Stimulated activated naive CD8-positive, alpha-beta T cell treated with anti-CD3 and anti-CD28 coated beads, Interleukin-15, amount 100 ng/mL, for 72 hours (primary cell): ENCODE measurements around the gene SYT13.
"Not testable (repeated sequence)": the region's sequence is repeated elsewhere in the genome, so short reads cannot be mapped to it uniquely, and the experiment has no call there.

Experiments
- ATAC-seq: fragments of 150-1000 bp; cut with Tn5 transposase; 2 replicates; pipeline ENCODE4 v1.10.0; 2021; ENCODE audit warnings: mild to moderate bottlenecking, moderate library complexity
- DNase-seq, 2 donors: peaks; one replicate each; pipeline ENCODE4 v3.0.0; 2021 to 2022
- H3K27ac Mint-ChIP-seq, 2 donors: one replicate each; pipeline ENCODE4 v1.8.0; 2022; ENCODE audit warnings: mild to moderate bottlenecking in 2 of 2, mixed read lengths in 2 of 2, moderate library complexity in 2 of 2
- H3K27me3 Mint-ChIP-seq: one replicate; pipeline ENCODE4 v1.8.0; 2022; ENCODE audit warnings: mixed read lengths
- H3K4me1 Mint-ChIP-seq: one replicate; pipeline ENCODE4 v1.8.0; 2022; ENCODE audit warnings: mild to moderate bottlenecking, mixed read lengths
- H3K4me3 Mint-ChIP-seq, 2 donors: one replicate each; pipeline ENCODE4 v1.8.0; 2022; ENCODE audit warnings: mild to moderate bottlenecking in 2 of 2, mixed read lengths in 2 of 2, moderate library complexity in 1 of 2
- H3K9me3 Mint-ChIP-seq, 2 donors: one replicate each; pipeline ENCODE4 v1.8.0; 2022; ENCODE audit warnings: mixed read lengths in 2 of 2

Gene SYT13

DNA sequence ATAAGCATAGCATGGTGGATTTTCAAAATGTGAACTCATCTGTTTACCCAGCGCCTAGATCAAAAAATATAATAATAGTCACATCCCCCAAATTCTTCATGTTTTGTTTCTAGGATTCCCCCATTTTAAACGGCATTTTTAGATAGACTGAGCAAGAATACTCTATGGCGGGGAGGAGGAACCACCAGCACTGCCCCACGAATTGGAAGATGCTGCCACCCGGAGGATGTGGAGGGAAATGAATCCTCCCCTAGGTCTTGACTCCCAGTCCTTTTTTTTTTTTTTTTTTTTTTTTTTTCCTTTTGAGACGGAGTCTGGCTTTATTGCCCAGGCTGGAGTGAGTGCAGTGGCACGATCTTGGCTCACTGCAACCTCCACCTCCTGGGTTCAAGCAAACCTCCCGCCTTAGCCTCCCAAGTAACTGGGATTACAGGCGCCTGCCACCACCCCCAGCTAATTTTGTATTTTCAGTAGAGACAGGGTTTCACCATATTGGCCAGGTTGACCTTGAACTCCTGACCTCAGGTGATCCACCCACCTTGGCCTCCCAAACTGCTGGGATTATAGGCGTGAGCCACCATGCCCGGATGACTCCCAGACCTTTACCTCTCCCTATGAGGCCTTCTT, 7.5 kb upstream of the SYT13 start:
- H3K9me3 Mint-ChIP-seq, H3K4me3 Mint-ChIP-seq, H3K4me1 Mint-ChIP-seq: not testable (repeated sequence)
- Mint-ChIP-seq H3K27me3 (peaks cover 68% of the 10 kb centered on the region), H3K27ac (peak overlapping the region; percentile 2 to 36)
- peak; percentile 58 to 62 for DNase-seq
- peak; percentile 87 for ATAC-seq

GRCh38 chr11:45290586-45290985, 4.4 kb upstream of the SYT13 start:
- peaks cover under 1% of the 10 kb centered on the region for H3K4me1 Mint-ChIP-seq
- no peak for ATAC-seq

GRCh38 chr11:45289369-45289768, 3.2 kb upstream of the SYT13 start:
- Mint-ChIP-seq H3K4me1 (peaks cover 4% of the 10 kb centered on the region), H3K4me3 (no peak overlapping the region), H3K27ac (no peak overlapping the region), H3K27me3 (peaks cover 93% of the 10 kb centered on the region), H3K9me3 (peaks cover 0 to 7% of the 10 kb centered on the region in 2 donors)
- ATAC-seq (no peak), DNase-seq (no peak)

More at GRCh38 chr11:45290586-45290985, 4.4 kb upstream of the SYT13 start:
- H3K27ac Mint-ChIP-seq, result no peak overlapping the region
- H3K27me3 Mint-ChIP-seq, result peaks cover 85% of the 10 kb centered on the region
- H3K4me3 Mint-ChIP-seq, result no peak overlapping the region
- peaks cover 0 to 7% of the 10 kb centered on the region in 2 donors for H3K9me3 Mint-ChIP-seq
- no peak for DNase-seq

DNA sequence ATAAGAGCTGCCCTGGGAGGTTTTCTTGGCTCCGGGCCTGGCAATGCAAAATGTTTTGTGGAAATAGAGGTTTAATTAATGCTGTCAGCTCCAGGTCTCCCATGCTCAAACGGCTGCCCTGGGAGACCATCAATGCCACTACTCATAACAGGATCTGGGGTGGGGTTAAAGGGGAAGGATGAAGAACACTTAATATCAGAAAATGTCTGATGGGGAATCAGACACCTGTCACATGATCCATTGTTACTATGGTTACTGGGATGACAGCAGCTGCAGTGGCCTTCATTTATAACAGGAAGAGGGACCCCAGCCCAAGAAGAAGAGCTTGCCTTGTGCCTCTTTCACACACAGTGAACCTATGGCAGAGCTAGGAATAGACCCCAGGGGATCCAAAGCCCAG, 2.2 kb upstream of the SYT13 start:
- DNase-seq (no peak), ATAC-seq (no peak)
- Mint-ChIP-seq H3K27me3 (peaks cover 95% of the 10 kb centered on the region), H3K4me1 (peaks cover 4% of the 10 kb centered on the region), H3K9me3 (peaks cover 0 to 7% of the 10 kb centered on the region in 2 donors), H3K4me3 (no peak overlapping the region), H3K27ac (no peak overlapping the region)

DNA sequence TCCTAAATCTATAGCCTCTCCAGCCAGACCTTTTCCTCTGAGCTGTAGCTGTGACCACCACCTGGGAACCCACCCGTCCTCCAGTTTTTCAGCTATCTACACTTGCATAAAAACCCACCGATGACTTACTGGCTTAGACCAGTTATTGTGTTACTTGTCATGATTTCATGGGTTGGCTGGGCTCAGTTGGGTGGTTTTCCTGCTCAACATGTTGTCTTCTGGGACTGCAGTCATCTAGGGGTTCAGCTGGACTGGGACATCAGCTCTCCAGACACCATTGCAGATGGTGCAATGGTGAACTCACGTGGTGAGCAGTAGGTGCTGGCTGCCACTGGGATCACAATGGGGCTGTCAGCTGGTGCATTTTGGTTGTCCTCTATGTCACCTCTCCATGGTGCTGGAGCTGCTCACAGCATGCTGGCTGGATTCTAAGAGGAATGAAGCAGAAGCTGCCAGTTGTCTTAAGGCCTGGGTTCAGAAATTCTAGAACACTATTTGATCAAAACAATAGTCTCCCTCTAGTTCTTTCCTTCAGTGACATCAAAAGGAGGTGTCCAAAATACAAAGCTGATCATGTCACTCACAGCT, 1.3 kb upstream of the SYT13 start:
- DNase-seq (no peak), ATAC-seq (no peak)
- H3K27me3 Mint-ChIP-seq, result peaks cover 91% of the 10 kb centered on the region

DNA sequence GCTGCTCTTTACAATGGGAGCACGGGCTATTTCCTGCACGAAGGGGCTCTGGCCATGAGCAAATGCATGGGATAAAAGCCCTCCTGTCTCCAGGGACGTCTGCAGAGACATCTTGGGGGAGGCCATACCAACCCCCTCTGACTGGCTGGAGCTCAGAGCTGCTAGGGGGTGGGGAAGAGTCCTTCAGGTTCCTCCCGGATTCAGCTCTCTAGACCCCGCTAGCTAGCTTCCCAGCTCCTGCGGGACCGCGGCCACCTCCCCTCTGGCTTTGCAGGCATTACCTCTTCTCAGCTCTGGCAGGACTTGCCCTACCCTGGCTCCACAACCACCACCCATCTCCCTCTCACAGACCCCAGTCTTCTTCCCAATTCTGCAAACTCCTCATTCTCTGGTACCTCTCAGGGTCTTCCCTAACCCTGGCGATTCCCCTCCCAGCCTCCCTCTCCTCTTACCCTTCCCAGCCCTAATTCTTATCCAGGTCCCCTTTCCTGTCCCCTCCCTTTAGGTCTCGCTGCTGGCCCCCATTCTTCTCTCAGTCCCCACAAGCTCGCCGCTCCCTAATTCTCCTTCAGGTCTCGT, 802 bp downstream of the SYT13 start:
- peaks cover 0 to 7% of the 10 kb centered on the region in 2 donors for H3K9me3 Mint-ChIP-seq
- no peak for DNase-seq
- no peak overlapping the region for H3K4me3 Mint-ChIP-seq
- H3K27me3 Mint-ChIP-seq, result peaks cover 83% of the 10 kb centered on the region
- peaks cover 4% of the 10 kb centered on the region for H3K4me1 Mint-ChIP-seq
- ATAC-seq, result no peak
- H3K27ac Mint-ChIP-seq, result no peak overlapping the region

More for the DNA sequence above, 1.3 kb upstream of the SYT13 start:
- peaks cover 4% of the 10 kb centered on the region for H3K4me1 Mint-ChIP-seq
- H3K27ac Mint-ChIP-seq, result no peak overlapping the region
- H3K4me3 Mint-ChIP-seq, result no peak overlapping the region
- peaks cover 0 to 7% of the 10 kb centered on the region in 2 donors for H3K9me3 Mint-ChIP-seq

- H3K27ac Mint-ChIP-seq, result no peak overlapping the region
- DNase-seq (no peak), ATAC-seq (no peak)
- peaks cover 65% of the 10 kb centered on the region for H3K27me3 Mint-ChIP-seq
- no peak overlapping the region for H3K4me3 Mint-ChIP-seq
- peaks cover 4% of the 10 kb centered on the region for H3K4me1 Mint-ChIP-seq
- peaks cover 6 to 13% of the 10 kb centered on the region in 2 donors for H3K9me3 Mint-ChIP-seq
Observed at GRCh38 chr11:45282081-45282480, 4.1 kb downstream of the SYT13 start.

DNA sequence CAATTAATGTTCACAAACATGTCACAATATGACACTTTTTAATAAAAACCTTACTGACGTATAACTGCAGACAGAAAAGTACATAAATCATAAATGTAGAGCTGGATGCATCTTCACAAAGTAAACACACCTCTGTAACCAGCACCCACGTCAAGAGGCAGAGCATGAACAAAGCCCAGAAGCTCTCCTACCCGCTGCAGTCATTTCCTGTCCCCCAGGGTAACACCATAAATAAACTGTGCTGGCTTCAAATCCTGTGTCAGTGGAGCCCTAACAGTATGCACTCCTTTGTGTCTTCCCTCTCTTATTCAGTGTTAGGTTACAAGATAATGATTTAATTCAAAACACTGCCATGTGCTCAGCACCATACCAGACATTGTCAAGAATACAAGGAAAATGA, 5.7 kb downstream of the SYT13 start:
- H3K27me3 Mint-ChIP-seq, result peaks cover 56% of the 10 kb centered on the region
- H3K9me3 Mint-ChIP-seq, result peaks cover 6 to 7% of the 10 kb centered on the region in 2 donors
- no peak overlapping the region for H3K27ac Mint-ChIP-seq
- H3K4me1 Mint-ChIP-seq, result peaks cover 3% of the 10 kb centered on the region
- DNase-seq (no peak), ATAC-seq (no peak)
- no peak overlapping the region for H3K4me3 Mint-ChIP-seq

DNA sequence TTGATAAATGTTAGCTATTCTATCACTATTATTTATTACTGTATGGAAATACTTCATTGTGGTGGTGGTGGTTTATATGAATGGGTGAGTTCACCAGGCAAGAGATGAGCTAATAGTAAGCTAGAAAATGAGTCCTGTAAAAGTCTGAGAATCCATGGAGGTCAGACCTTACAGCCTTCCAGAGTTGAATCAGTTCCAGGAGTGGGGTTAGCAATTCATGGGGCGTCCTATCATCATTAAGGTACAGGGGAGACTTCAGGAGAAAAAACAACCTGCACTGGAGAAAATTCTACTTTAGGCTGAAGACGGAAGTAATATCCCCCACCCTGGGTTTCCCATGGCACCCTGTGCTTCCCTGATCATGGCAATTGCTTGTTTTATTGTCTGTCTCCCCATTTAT, 6.5 kb downstream of the SYT13 start:
- H3K27me3 Mint-ChIP-seq, result peaks cover 56% of the 10 kb centered on the region
- no peak overlapping the region for H3K4me3 Mint-ChIP-seq
- DNase-seq (no peak), ATAC-seq (no peak)
- H3K4me1 Mint-ChIP-seq, result no peaks in the 10 kb centered on the region
- no peak overlapping the region for H3K27ac Mint-ChIP-seq
- H3K9me3 Mint-ChIP-seq, result peaks cover 6 to 7% of the 10 kb centered on the region in 2 donors

DNA sequence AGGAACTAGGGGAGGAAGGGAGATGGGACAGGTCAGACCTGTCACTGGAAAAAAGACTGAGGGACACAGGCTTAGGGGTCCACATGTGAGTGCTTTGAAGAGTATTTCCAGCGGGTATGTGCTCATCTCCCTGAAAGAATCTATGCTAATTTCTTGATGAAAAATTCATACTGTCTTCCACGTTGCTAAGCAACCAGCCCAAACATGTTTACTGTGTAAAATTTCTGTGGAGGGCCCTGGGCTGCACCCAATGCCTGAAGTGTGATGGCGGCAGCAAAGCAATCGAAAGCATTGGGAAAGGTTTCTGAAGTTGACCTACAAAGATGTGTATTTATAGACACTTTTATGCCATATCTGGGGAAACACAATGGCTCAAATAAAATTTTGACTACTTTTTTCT, 7.4 kb downstream of the SYT13 start:
- no peak overlapping the region for H3K4me3 Mint-ChIP-seq
- ATAC-seq (no peak), DNase-seq (no peak)
- H3K27me3 Mint-ChIP-seq, result peaks cover 53% of the 10 kb centered on the region
- H3K4me1 Mint-ChIP-seq, result no peaks in the 10 kb centered on the region
- peaks cover 6 to 7% of the 10 kb centered on the region in 2 donors for H3K9me3 Mint-ChIP-seq
- no peak overlapping the region for H3K27ac Mint-ChIP-seq

DNA sequence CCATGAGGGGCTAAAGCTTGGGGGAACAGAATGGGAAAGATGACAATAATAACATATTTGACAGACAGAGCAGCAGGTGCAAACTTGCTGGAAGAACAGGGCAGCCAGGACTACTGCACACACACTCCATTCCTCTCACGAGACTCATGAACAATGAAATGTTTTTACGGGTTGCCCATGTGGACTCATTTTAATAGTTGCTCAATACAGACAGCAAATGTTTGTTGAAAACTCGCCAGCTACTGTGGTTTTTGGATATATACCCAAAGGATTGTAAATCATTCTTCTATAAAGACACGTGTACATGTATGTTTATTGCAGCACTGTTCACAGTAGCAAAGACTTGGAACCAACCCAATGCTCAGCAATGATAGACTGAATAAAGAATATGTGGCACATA, 10.3 kb downstream of the SYT13 start:
- H3K27me3 Mint-ChIP-seq, result peaks cover 62% of the 10 kb centered on the region
- no peak overlapping the region for H3K4me3 Mint-ChIP-seq
- no peak for ATAC-seq
- no peak overlapping the region for H3K27ac Mint-ChIP-seq
- H3K9me3 Mint-ChIP-seq, result peaks cover 7 to 10% of the 10 kb centered on the region in 2 donors
- no peaks in the 10 kb centered on the region for H3K4me1 Mint-ChIP-seq
- no peak for DNase-seq

- ATAC-seq (no peak), DNase-seq (no peak)
- H3K27me3 Mint-ChIP-seq, result peaks cover 59% of the 10 kb centered on the region
- H3K4me1 Mint-ChIP-seq, result no peaks in the 10 kb centered on the region
- no peak overlapping the region for H3K4me3 Mint-ChIP-seq
- H3K9me3 Mint-ChIP-seq, result peaks cover 0 to 4% of the 10 kb centered on the region in 2 donors
- H3K27ac Mint-ChIP-seq, result no peak overlapping the region
Observed at GRCh38 chr11:45274206-45274605, 11.9 kb downstream of the SYT13 start.

DNA sequence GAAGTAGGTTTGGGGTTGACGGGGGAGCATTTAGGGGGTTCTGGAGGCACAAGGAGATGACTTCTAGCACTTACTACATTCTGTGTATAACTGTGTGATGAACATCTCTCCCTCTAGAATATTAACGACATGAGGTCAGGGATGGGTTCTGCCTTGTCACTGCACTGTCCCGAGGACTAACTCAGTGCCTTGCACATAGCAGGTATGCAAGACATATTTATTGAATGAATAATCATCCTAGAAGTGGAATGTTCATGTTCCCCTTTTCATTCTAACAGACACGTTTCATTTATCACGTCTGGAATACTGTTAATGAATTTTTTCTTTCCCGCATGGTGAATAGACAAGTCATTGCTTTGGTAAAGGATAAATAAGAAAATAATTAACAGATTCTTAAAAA, 12.6 kb downstream of the SYT13 start:
- ATAC-seq, result no peak
- H3K9me3 Mint-ChIP-seq, result peaks cover 0 to 4% of the 10 kb centered on the region in 2 donors
- H3K4me3 Mint-ChIP-seq, result no peak overlapping the region
- H3K4me1 Mint-ChIP-seq, result no peaks in the 10 kb centered on the region
- no peak for DNase-seq
- peaks cover 66% of the 10 kb centered on the region for H3K27me3 Mint-ChIP-seq
- H3K27ac Mint-ChIP-seq, result no peak overlapping the region

GRCh38 chr11:45272701-45273100, 13.4 kb downstream of the SYT13 start:
- no peak for ATAC-seq
- DNase-seq, result no peak
- Mint-ChIP-seq H3K27ac (no peak overlapping the region), H3K9me3 (peaks cover 0 to 4% of the 10 kb centered on the region in 2 donors), H3K4me1 (no peaks in the 10 kb centered on the region), H3K4me3 (no peak overlapping the region), H3K27me3 (peaks cover 71% of the 10 kb centered on the region)

DNA sequence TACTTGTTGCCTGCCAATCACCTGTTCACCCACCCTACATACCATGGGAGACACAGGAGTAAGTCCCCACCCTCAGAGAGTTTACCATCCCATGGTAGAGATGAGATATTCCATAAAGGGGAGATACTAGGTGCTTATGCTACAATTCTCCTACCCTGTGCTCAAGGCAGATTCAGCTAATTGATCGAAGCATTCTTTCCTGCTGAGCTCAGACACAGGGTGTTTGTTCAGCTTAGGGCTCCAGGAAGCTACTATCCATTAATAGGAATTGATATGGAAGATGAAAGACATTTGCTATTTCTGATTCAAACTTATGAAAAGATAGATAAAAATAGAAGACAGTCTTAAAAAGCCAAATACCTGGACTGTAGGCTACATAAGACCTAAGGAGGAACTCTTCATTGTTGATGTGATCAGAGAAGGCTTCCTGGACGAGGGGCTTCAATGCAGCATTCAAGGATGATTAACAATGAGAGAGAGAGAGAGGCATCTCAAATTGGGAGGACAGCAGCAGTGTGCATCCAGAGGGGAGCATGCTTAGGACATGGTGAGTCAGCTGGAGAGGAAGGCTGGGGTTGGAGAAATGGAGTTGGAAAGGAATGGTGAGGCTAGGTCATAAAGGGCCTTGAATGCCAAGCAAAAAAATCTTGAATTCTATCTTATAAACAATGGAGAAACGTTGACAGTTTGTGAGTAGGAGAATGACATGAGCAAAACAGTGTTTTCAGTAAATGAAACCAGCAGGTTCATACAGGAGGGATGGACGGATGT, 15.0 kb downstream of the SYT13 start:
- H3K27me3 Mint-ChIP-seq, result peaks cover 71% of the 10 kb centered on the region
- no peaks in the 10 kb centered on the region for H3K4me1 Mint-ChIP-seq
- no peak for DNase-seq
- H3K9me3 Mint-ChIP-seq, result peaks cover 0 to 4% of the 10 kb centered on the region in 2 donors
- H3K27ac Mint-ChIP-seq, result no peak overlapping the region
- H3K4me3 Mint-ChIP-seq, result no peak overlapping the region
- ATAC-seq, result no peak

- peaks cover 0 to 4% of the 10 kb centered on the region in 2 donors for H3K9me3 Mint-ChIP-seq
- no peak overlapping the region for H3K27ac Mint-ChIP-seq
- H3K4me1 Mint-ChIP-seq, result no peaks in the 10 kb centered on the region
- no peak overlapping the region for H3K4me3 Mint-ChIP-seq
- H3K27me3 Mint-ChIP-seq, result peaks cover 71% of the 10 kb centered on the region
- no peak for ATAC-seq
- no peak for DNase-seq
Observed at GRCh38 chr11:45269678-45270077, 16.5 kb downstream of the SYT13 start.
